ENCODE data around the gene RPS15.

Gene RPS15

GRCh38 chr19:1455002-1455335 is 16.8 kb downstream of the RPS15 start:
- DNase-seq = no peak

GRCh38 chr19:1455336-1456120 is 17.3 kb downstream of the RPS15 start:
- DNase-seq = peak; percentile 58

DNA sequence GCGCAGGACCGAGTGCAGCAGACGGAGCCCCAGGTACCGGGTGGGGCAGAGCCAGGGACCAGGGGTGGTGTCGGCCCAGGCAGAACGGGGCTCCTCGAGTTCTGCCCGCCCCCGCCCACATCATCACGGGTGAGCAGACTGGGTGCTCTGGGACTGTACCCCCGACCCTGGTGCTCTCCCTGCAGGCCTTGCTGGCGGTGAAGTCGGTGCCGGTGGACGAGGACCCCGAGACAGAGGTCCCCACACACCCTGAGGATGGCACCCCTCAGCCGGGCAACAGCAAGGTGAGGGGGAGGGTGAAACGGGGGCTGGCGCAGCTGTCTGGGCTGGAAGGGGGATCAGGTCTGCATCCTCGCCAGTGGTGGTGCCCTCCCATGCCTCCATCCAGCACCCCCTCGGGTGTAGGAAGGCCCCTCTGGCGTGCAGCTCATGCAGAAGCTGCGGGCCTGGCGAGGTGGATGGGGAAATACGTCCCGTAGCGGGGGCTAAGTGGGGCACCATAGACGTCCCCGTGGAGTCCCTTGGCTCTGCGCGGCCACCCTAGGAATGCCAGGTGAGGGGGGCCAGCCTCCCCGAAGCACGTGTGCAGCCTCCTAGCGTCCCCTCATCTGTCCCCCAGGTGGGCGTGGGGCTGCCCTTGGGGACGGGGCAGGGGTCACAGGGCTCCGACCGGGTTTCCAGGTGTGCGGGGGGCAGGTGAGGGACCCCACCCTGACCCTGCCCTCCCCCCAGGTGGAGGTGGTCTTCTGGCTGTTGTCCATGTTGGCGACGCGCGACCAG is 18.1 kb downstream of the RPS15 start:
- no peak for DNase-seq

GRCh38 chr19:1457031-1457739 is 19.0 kb downstream of the RPS15 start:
- no peak for DNase-seq

DNA sequence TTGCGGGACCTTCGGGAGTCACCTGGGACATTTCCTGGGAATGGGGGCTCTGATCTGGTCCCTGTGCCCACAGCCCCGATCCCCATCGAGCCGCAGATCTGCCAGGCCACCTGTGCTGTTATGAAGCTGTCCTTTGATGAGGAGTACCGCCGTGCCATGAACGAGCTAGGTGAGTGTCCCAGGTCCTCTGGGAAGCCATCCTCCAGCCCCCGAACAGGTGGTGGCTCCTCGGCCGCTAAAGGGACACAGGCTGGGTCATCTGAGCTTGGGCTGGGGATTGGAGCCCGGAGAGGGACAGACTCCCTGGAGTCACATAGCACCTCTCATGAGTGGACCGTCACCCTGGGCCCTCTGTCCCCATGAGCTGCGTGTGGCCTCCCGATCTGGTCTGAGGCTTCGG is 19.7 kb downstream of the RPS15 start:
- no peak for DNase-seq

GRCh38 chr19:1459479-1459878 is 21.3 kb downstream of the RPS15 start:
- no peak for DNase-seq

DNA sequence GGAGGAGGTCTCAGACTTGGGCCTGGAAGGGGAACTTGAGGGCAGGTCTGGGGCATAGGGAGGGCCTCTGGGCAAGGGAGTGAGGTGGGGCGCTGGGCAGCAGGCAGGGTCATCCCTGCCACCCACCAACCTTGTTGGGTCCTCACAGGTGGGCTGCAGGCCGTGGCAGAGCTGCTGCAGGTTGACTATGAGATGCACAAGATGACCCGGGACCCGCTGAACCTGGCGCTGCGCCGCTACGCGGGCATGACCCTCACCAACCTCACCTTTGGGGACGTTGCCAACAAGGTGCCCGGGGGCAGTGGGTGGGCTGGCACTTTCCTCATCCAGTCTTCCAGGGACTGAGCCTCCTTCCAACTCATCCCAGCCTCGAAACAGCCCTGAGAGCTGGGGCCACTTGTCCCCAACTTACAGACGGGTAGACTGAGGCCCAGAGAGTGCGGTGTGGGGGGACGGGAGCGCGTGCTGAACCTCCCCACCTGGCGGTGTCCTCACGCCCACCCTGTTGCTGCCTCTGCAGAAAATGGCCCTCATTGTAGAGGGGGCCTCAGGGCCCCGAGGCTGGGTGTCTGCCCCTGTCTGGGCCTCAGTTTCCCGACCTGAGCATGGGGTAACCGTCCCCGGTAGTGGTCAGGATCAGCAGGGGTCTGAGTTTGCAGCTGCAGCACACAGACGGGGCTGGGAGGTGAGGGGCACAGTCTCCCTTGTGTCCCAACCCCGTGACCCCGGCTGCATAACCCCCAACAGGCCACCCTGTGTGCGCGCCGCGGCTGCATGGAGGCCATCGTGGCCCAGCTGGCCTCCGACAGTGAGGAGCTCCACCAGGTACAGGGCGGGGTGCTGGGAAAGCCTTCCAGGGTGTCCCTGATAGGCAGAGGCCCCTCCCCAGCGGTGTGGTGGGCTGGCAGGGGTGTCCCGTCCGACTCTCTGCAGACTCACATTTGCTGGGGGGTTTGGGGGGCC is 22.1 kb downstream of the RPS15 start:
- DNase-seq = no peak

GRCh38 chr19:1461862-1462261 is 23.7 kb downstream of the RPS15 start:
- DNase-seq = no peak

DNA sequence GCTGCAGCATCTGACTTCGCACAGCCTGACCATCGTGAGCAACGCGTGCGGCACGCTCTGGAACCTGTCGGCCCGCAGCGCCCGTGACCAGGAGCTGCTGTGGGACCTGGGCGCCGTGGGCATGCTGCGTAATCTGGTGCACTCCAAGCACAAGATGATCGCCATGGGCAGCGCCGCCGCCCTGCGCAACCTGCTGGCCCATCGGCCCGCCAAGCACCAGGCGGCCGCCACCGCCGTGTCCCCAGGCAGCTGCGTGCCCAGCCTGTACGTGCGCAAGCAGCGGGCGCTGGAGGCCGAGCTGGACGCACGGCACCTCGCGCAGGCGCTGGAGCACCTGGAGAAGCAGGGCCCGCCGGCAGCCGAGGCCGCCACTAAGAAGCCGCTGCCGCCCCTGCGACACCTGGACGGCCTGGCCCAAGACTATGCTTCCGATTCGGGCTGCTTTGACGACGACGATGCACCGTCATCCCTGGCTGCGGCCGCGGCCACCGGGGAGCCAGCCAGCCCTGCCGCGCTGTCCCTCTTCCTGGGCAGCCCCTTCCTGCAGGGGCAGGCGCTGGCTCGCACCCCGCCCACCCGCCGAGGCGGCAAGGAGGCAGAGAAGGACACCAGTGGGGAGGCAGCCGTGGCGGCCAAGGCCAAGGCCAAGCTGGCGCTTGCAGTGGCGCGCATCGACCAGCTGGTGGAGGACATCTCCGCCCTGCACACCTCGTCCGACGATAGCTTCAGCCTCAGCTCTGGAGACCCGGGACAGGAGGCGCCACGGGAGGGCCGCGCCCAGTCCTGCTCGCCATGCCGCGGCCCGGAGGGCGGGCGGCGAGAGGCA is 27.2 kb downstream of the RPS15 start:
- no peak for DNase-seq

DNA sequence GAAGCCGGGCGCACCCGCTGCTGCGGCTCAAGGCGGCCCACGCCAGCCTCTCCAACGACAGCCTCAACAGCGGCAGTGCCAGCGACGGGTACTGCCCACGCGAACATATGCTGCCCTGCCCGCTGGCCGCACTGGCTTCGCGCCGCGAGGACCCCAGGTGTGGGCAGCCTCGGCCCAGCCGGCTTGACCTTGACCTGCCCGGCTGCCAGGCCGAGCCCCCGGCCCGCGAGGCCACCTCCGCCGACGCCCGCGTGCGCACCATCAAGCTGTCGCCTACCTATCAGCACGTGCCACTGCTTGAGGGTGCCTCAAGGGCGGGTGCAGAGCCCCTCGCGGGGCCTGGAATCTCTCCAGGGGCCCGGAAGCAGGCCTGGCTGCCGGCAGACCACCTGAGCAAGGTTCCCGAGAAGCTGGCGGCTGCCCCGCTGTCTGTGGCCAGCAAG is 27.8 kb downstream of the RPS15 start:
- DNase-seq = no peak

DNA sequence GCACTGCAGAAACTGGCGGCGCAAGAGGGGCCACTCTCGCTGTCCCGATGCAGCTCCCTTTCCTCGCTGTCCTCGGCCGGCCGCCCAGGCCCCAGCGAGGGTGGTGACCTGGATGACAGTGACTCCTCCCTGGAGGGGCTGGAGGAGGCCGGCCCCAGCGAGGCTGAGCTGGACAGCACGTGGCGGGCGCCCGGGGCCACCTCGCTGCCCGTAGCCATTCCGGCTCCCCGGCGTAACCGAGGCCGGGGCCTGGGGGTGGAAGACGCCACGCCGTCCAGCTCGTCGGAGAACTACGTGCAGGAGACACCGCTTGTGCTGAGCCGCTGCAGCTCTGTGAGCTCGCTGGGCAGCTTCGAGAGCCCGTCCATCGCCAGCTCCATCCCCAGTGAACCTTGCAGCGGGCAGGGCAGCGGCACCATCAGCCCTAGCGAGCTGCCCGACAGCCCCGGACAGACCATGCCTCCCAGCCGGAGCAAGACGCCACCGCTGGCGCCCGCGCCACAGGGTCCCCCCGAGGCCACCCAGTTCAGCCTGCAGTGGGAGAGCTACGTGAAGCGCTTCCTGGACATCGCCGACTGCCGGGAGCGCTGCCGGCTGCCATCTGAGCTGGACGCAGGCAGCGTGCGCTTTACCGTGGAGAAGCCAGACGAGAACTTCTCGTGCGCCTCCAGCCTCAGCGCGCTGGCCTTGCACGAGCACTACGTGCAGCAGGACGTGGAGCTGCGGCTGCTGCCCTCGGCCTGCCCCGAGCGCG is 28.4 kb downstream of the RPS15 start:
- DNase-seq = no peak

DNA sequence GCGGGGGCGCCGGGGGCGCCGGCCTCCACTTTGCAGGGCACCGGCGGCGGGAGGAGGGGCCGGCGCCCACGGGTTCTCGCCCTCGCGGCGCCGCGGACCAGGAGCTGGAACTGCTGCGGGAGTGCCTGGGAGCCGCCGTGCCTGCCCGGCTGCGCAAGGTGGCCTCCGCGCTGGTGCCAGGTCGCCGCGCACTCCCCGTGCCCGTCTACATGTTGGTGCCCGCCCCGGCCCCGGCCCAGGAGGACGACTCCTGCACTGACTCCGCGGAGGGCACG is 29.0 kb downstream of the RPS15 start:
- no peak for DNase-seq

- DNase-seq = no peak
These were observed 29.5 kb downstream of the RPS15 start for GRCh38 chr19:1467490-1468273.

DNA sequence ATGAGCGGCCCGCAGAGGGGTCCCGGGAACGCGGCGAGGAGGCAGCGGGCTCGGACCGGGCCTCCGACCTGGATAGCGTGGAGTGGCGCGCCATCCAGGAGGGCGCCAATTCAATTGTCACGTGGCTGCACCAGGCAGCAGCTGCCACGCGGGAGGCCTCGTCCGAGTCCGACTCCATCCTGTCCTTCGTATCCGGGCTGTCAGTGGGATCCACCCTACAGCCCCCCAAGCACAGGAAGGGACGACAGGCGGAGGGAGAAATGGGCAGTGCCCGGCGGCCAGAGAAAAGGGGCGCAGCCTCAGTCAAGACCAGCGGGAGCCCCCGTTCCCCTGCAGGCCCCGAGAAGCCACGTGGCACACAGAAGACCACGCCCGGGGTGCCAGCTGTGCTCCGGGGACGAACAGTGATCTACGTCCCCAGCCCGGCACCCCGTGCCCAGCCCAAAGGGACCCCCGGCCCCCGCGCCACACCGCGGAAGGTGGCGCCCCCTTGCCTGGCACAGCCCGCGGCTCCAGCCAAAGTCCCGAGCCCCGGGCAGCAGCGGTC is 30.2 kb downstream of the RPS15 start:
- DNase-seq = no peak

DNA sequence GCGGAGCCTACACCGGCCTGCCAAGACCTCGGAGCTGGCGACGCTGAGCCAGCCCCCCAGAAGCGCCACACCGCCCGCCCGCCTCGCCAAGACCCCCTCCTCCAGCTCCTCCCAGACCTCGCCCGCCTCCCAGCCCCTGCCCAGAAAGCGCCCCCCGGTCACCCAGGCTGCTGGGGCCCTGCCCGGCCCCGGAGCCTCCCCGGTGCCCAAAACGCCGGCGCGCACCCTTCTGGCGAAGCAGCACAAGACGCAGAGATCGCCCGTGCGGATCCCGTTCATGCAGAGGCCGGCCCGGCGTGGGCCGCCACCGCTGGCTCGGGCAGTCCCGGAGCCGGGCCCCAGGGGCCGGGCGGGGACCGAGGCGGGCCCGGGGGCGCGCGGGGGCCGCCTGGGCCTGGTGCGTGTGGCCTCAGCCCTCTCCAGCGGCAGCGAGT is 30.6 kb downstream of the RPS15 start:
- no peak for DNase-seq

DNA sequence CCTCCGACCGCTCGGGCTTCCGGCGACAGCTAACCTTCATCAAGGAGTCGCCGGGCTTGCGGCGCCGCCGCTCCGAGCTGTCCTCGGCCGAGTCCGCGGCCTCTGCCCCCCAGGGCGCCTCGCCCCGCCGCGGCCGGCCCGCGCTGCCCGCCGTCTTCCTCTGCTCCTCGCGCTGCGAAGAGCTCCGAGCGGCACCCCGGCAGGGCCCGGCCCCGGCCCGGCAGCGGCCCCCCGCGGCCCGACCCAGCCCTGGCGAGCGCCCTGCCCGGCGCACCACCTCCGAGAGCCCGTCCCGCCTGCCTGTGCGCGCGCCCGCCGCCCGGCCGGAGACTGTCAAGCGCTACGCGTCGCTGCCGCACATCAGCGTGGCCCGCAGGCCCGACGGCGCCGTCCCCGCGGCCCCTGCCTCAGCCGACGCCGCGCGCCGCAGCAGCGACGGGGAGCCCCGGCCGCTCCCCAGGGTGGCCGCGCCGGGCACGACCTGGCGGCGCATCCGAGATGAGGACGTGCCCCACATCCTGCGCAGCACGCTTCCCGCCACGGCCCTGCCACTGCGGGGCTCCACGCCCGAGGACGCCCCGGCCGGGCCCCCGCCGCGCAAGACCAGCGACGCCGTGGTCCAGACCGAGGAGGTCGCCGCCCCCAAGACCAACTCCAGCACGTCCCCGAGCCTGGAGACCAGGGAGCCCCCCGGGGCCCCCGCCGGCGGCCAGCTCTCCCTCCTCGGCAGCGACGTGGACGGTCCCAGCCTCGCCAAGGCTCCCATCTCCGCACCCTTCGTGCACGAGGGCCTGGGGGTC is 31.3 kb downstream of the RPS15 start:
- DNase-seq = no peak

- DNase-seq = no peak
These were observed 31.8 kb downstream of the RPS15 start for GRCh38 chr19:1470055-1470304.

DNA sequence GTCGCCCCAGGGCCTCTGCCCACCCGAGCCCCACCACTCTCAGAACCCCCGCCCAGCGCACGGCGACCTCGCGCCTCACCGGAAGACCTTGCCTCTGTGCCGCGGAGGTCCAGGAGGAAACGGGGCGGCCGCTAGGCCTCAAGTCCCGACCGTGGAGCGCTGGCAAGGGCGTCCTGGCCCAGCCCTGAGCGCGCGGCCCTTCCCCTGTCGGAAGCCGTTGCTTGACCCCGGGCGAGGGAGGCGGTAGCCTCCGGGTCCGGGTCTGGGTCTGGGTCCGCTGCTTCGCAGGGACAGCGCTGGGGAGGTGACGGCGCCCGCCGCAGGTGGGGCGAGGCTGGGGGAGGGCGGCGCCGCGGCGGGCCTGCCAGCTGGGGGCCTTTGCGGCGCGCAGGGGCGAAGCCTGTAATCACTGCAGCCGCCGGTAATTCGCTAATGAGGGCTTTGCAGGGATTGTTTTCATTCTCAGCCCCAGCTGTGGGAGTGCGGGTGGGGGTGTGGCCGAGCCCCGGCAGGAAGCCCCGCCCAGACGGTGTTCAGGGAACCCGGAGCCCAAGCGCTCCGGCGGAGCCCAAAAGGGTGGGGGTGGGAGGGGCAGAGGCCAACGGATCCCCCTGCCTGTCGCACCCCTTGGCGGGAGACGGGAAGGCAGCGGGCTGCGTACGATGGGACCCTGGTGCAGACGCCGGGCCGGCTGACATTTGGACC is 32.3 kb downstream of the RPS15 start:
- peak; percentile 43 for DNase-seq

All from effector CD8-positive, alpha-beta T cell (primary cell).